Amygdala (tissue), 56 donors: ENCODE results near the gene TNFRSF14.

Source experiments
- DNase-seq, 56 donors: peaks; one replicate each; lab custom pipeline; 2025; lab: John Stamatoyannopoulos, UW

Gene TNFRSF14

DNA sequence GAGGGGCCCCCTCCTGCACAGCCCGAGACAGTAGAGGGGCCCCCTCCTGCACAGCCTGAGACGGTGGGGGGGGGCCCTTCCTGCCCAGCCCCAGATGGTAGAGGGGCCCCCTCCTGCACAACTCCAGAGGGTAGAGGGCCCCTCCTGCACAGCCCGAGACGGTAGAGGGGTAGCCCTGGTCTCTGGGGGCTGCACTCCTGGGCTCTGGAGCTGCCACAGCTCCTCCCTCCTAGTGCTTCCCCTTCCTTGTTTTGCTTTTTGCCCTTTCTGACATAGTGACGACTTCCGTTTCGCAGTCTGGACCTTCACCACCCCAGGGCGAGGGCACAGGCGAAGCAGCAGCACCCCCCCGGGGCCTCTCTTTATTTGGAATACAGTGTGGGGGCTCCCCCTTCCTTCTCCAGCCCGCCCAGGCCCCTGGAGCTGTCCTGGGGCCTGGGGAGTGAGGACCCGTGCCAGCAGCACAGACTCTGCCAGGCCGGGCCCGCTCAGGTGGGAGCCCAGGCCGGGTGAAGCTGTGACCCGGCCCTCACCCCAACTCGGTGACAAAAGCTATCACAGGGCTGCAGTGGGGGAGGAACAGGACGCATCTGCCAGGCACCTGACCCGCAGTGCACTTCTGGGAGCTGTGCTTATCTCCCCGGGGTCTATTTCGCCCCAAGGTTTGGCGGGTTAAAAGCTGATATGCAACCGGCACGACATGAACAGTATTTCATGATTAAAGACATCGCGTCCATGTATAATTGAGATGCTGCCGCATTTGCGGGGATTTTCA lies 29.3 kb downstream of the TNFRSF14 start:
- peak in 32 of 56 donors; percentile 8 to 68 (median 40) for DNase-seq

DNA sequence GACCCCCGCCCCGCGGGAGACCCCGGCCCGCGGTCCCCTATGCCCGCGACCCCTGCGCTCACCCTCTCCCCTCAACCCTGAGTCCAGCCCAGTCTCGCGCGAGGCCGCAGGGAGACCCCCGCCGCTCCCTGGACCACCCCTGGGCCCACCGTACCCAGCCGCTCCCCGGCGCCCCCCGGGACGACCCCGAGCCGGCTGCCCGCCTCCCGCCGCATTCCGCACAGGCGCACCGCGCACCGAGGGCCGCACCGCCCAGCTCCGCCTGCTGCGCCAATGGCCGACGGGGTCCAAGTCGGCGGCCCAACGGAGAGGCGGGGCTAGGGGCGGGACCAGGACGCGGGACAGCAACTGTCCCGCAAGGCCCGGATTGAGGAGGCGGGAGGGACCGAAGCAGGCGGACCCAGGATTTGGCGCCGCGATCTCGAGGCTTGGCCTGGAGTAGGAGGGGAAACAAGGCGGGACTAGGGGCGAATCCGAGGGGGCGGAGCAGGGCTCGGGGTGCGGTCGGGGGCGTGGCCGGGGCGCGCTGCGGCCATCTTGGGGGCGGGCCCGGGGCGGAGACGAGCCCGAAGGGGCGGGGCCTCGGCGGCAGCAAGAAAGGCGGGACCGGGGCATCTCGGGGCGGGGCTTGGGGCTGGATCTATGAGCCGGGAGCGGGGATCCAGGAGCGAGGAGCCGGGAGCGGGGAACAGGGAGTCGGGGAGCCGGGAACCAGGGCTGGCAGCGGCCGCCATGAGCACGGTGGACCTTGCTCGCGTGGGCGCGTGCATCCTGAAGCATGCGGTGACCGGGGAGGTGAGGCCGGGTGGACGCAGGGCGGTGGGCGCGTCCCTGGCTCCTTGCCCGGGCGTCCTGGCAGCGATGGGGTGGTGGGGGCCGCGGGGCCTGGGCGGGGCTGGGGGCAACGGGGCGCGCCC lies 30.2 kb downstream of the TNFRSF14 start, which contains the start of gene PRXL2B:
PRXL2B (plus strand) TSS at position 624 of the 917 bp plus-strand sequence; CDS start at position 733, 109 bp downstream.
- DNase-seq = peak; percentile 64 to 99 (median 98)

DNA sequence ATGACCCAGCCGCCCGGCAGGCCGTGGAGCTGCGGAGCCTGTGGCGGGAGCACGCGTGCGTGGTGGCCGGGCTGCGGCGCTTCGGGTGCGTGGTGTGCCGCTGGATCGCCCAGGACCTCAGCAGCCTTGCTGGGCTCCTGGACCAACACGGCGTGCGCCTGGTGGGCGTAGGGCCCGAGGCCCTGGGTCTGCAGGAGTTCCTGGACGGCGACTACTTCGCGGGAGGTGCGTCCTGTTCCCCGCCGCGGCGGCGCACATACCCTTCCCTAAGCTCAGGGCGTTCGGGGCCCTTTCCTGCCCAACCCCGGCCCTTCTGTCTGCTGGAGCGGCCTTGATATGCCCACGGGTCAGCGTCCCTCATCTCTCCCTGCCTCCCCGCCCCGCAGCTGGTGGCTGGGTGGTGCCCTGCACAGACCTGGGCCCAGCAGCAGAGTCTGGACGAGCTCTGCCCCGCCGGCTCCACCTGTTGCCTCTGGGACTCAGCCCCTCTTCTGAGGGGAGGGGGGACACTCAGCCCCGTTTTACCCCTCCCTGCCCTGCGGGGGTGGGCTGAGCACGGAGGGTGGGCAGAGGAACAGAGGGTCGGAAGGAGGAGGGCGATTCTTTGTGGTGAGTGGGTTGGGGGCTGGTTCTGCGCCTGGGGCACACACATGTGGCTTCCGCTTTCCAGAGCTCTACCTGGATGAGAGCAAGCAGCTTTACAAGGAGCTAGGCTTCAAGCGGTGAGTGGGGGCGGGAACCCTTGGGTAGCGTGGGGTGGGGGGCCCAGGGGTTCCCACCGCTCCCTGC lies 31.1 kb downstream of the TNFRSF14 start:
- peak in 1 of 56 donors; percentile 59 for DNase-seq

DNA sequence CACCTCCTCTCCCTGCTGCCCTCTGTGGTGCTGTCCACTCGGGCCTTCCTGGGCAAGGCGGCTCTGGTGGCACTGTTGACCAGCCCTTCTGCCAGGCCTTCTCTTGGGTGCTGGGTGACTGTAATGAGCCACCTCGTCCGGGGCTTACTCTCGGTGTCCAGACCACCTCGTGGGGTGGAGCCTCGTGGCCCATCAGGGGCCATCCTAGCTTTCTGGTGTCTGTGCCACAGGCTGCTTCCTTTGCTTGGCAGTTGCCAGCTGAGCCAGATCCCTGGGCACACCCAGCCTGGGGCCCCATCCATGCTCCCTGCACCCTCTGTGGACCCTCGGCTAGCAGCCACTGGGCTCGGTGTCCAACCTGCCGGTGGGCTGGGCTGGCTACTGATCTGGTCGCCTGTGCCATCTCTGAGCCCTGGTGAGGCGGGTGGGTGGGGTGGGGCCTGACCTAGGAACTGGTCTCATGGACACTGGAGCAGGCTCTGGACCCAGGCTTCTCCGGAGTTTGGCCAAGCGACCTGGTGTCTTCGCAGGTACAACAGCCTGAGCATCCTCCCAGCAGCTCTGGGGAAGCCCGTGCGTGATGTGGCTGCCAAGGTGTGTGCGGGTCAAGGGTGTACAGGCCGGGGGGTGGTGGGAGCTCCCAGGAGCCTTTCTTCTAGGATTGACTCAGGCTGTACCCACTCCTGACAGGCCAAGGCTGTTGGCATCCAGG lies 31.8 kb downstream of the TNFRSF14 start:
- DNase-seq = no peak

DNA sequence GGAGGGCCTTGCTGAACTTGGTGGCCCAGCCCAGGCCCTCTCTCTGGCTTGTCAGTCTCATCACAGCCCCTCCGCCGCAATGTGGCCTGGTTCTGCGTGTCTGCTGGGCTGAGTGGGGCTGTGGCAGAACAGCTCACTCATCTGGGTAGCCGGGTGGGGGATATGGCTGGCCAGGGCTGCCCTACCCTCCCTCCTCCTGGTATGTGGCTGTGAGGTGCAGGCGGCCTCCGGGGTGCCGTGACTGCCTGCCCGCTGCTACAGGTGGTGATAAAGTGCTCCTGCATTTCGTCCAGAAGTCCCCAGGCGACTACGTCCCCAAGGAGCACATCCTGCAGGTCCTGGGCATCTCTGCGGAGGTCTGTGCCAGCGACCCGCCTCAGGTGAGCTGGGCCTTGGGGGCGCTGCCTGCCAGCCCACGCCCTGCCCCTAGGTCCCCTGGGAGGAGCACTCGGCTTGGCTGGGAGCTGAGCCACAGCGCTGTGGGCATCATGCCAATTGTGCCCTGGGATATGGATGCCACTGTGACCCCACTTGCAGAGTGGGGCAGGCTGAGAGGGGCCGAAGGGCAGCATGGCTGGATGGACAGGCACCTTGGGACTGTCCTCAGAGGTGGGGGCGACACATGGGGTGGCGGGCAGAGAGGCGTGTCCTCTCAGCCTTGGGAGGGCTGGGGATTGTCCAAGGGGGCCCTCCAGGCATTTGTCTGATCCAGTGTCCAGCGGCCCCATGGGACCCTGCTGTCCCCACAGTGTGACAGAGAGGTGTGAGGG lies 32.7 kb downstream of the TNFRSF14 start:
- DNase-seq = no peak

DNA sequence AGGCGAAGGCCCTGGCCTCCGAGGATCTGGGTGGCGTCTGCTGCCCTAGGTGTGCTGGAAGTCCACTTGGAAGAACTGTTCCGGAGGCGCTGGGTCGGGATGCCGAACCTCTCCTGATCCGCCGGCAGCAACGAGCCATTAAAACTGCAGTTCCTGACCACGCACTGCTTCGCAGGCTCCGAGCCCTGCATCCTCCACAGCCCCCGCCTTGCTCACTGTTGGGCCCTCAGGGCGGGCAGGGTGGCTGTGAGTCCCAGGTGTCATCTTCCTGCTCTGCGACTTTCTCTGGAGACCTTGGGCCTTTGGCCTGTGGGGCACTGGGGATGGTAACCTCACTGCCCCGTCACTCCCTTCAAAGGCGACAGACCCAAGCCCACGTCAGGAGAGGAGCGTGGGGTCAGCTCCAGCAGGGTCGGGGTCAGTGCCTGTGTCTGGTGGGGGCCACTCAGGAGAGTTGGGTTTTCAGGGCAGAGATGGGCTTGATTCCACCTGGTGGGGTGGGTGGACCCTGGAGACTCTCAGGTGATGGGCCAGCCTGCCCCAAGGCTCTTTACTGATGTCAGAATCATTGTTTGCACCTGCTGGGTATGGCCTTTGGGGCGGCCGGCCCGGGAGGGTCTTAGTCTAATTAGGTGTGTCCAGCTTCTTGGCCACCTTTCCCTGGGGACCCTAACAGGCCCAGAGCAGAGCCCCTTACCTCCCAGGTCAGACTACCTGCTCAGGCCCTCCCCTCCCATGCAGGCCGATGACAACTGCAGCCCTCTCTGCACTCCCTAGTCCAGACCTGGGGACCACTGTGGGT lies 33.5 kb downstream of the TNFRSF14 start:
- no peak for DNase-seq

DNA sequence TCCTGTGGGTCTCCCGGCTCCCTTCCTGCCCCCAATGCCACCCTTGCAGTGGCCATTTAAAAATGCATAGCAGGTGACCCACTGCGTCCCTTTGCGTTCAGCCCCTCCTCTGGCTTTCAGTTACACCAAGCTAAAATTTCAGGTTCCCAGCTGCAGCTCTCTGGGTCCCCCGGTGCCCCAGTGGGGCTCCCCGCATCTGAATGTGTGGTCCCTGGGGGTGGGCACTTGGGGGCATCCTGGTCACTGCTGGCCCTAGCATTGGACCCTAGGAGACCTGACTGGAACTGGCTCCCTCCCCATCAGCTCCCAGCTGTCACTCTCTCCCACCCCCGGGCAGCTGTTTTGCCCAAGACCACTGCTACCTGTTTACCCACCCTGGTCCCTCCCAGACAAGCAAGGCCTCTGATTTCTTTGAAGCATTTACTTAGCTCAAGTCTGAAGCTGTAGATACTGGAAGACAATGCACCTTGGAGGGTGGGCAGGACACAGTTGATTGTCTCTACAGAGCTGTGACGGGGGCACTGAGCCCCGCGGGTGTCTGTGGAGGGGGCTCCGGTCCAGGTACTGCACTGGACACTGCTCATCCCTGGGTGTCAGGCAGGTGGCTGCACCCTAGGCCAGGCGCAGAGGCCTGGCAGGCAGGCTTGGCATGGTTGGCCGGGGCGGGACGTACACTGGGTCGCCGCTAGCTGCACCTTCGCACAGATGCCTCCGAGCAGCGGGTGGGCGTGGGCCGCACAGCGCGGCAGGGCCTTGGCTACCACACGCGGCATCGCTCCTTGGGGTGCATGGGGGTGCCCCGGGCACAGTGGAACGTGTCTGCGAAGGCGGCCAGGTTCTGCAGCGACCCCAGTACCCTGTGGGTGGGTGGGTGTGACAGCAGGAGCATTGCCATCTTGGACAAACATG lies 34.3 kb downstream of the TNFRSF14 start:
- no peak for DNase-seq

DNA sequence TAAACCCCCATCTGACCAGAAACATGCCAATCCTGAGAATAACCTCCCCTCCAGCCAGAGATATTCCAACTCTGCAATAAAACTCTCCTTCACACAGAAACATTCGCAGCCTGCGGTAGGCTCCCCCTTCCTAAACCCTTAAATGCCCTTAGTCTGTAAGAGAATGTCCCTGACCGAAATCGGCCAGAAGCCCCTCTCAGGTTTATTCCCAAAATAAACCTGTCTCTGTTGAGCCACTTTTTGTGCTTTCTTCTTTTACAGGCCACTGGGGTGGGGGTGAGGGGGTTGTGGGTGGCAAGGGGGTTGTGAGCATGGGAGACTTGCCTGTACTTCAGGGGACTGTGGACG lies 35.0 kb downstream of the TNFRSF14 start:
- no peak for DNase-seq

DNA sequence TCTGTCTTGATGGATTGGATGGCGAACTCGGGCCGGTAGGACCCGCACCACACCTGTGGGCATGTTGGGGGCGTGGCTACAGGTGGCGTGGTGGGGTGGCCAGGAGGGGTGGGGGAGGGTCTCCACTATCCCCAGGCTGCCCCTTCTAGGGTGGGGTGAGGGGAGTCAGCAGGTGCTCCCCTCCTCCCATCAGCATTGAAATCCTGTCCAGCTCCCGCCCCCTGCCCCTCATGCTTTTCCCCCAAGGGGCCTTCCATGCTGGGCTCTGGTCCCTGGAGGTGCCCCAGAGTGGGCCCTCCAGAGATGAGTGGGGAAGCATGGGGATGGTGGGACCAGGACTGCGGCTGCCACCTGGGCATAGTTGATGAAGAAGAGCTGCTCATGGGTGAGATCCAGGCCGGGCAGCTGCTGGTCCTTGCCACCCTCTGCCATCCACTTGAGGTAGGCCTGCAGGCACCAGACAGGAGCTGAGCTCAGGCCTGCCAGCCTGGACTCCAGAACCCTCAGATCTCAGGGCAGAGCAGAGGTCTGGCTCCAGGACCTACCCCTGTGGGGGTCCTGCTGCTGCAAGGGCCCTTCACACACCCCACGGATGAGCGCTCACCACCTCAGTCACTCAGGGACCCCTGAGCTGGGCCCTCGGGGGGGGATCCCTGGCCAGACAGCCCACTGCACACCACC lies 35.5 kb downstream of the TNFRSF14 start:
- DNase-seq = no peak

DNA sequence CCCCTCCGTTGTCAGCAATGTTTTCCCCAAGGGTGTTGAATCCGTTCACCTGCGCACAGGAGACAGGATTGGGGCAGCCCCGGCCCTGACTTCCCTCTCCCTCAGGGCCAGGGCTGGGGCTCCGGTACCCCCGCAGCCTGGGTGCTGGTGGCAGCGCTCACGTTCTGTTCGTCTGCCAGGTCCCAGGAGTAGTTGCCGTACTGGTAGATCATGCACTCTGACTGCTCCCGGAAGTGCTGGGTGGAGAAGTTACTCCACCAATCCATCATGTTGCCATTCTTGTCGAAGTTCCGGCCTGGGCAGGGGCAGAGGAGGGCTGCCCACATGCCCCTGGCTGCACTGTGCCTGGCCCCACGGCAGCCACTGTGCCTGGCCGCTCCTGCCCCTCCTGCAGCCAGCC lies 36.5 kb downstream of the TNFRSF14 start:
- DNase-seq = no peak

DNA sequence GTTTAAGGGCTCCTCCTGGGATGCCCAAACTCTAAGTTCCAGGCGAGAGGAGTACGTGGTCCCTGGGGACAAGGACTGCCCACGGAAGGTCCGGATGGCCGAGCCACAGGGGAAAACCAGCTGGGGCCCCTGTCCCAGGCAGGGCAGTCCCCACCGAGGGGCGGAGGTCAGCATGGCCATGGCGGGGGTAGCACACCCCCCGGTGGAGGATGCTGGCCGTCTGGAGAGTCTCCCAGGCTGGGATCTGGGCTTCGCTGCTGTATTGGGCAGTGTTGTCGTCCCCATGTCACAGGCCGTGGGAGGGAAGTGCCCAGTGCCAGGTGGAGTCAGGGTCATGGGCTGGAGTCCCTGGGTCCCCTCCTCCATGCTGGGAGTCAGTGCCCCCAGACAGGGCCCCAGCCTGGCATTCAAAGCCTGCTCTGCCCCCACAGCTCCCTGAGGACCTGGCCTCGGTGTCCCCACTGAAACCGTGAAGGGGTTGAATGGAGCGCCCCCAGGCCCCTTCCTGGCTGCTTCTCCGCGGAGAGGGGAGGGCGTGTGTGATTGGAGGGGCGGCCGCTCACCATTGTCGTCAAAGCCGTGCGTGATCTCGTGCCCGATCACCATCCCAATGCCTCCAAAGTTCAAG lies 37.2 kb downstream of the TNFRSF14 start:
- DNase-seq = no peak

DNA sequence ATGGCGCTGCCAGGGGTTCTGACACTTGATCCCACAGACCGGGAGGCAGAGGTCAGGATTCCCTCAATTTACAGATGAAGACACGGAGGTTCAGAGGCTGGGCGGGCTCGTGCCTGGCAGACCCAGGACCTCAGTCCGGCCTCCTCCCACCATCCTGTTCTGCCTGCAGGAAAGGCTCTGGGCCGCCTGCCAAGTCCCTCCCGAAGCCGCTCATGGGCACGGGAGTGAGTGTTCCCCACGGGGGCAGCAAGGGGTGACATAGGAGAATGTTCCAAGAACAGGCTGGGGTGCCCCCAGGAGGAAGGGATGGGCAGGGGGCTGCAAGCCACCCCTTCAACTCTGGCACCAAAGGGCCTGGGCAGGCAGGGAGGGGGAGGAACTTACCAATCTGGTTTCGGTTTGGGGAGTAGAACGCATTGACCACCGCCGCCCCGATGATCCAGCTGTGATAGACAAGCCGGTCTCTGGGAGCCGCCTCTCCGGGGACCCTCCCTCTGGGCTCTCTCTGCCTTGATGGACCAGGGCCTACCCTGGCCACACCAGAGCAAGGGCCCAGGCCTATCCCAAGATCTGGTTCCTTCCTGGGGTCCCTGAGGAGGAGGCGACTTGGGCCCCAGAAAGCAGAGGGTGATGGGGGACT lies 38.0 kb downstream of the TNFRSF14 start:
- no peak for DNase-seq

DNA sequence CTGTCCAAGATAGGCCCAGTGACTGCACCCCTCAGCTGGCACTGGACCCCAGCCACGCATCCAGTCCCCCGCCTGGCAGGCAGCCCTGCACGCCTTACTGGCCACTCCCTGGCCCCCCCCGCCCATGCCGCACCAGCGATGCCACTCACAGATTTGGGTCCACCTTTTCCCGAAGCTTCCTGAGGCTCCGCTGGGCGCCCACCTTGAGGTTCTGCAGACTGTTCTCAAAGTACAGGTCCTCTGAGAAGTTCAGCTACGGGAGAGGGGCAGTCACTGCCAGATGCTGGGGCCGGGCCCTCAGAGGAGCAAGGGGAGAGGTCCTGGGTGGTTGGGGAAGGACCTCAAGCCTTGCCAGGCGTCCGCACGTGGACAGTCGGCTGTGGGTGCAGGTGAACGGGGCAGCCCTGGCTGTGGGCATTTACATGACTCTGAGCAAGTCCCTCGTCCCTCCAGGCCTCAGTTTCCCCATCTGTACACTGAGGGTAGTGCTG lies 38.5 kb downstream of the TNFRSF14 start:
- DNase-seq = no peak

DNA sequence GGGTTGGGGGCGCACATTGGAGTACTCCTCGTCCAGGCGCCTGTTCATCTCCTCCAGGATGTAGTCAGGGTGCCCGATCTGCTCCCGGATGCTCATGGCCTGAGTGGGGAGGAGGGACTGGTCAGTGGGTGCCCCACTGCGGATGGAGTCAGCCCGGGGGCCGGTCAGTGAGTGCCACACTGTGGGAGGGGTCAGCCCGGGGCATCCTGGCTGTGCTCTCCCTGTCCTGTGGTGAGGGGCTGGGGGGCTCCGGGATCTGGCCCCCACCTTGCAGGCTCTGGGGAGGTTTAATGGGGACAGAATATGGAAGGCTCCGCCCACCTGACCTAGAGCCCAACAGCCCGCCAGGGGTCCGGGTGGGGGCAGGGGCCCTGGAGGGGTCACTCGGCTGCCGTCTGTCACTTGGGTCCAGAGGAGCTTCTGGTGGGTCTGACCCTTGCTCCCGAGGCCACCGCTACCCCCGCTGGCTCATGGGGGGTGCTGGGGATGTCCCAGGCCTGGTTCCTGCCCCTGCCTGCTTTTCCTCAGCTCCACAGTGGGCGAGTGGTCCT lies 39.2 kb downstream of the TNFRSF14 start:
- DNase-seq = no peak

DNA sequence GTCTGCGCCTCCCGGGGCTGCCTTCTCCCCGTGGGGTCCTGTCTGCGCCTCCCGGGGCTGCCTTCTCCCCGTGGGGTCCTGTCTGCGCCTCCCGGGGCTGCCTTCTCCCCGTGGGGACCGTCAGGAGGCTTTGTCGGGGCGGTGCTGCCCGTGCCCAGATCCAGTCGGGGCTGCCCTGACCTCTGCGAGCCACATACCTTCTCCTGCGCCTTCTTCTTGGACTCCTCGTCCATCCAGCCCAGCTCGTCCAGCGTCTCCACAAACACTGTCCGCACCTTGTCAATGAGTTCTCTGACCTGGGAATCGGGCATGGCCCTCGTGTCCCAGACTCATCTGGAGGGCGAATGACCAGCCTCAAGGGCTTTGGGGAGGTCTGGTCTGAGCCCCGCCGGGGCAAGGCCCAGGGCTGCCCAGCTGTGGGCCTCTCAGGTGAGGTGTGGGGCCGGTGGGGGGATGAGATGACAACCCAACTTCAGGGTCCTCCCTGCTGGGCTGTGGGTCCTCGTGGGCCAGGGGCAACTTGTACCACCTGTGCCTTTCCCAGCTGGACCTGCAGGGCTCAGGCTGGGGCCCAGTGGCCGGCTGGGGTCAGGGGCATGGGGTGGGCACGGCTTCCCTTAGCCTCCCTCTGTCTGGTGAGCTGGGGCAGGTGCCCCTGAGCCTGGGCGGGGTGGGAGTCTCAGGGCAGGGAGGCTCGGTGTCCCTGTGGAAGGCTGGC lies 39.8 kb downstream of the TNFRSF14 start:
- DNase-seq = no peak
